LoVo (cell line): ENCODE data around the gene RPL37A.

Source experiments
- DNase-seq: peaks from one replicate; pipeline ENCODE4 v3.0.0-alpha.2; 2016; ENCODE audit warnings: low spot score

The RPL37A gene

GRCh38 chr2:216548901-216549331 lies 50.3 kb downstream of the RPL37A start:
- no peak for DNase-seq

DNA sequence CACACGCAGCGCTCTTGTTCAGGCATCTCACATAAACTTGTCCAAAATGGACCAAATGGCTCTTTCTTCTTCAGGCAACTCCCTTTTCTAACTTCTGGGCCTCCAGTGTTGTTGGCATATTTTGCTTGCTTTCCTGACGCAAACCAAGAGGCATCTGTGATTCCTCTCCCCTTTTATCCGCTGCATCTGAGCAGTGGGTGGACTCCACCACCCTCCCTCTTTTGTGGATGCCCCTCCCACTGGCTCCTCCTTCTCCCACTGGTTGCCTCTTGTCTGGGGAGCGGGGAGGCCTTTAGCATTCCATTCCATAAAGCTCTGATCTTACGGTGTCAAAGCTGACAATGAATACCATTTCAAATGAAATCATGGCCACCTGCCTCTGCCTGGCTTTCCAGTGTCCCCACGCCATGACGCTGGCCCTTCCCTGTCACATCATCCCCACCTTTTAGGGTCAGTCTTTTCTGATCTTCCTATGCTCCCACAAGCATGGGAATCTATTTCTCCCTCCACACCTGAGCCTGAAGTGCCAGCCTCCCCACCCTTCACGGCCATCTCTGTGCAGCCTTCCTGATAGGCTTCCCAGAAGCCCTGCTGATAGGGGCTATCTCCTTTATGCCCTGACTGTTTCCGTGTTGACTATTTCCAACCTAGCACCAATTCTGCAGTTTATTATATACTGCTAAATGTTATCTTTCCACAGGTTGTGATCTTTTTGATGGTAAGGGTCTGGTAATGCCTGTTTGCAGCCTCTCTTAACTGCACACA lies 51.5 kb downstream of the RPL37A start:
- DNase-seq = no peak

GRCh38 chr2:216551234-216552068 lies 52.8 kb downstream of the RPL37A start:
- peak; percentile 20 for DNase-seq

DNA sequence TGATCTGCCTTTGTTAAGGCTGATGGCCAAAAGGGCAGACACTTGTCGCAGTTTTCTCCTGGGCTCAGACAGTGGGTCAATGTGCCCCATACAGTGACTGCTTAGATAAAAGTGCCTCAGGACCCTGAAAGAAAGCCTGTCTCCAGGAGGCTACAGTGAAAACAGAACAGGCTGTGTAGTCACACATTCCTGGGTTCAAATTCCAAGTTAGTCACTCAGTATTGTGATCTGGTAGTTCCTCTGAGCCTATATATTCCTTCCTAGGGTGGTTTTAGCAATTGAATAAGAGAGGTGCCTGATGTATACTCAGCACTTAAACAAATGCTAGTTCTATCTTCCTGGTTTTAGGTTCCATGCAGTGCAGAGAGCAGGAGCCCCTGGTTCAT lies 54.4 kb downstream of the RPL37A start:
- DNase-seq = no peak
